Stimulated activated CD8-positive, alpha-beta memory T cell treated with anti-CD3 and anti-CD28 coated beads, Interleukin-2, amount 100 ng/mL, for 48 hours (primary cell): ENCODE measurements around the gene TELO2.
A peak's percentile ranks its signal among the peaks of the same experiment; 100 is the strongest.
"Not testable (repeated sequence)": the region's sequence is repeated elsewhere in the genome, so short reads cannot be mapped to it uniquely, and the experiment has no call there.

Experiments used
- DNase-seq, 2 donors: peaks; one replicate each; pipeline ENCODE4 v3.0.0-alpha.2; 2020; ENCODE audit warnings: low read depth in 2 of 2

Gene TELO2

DNA sequence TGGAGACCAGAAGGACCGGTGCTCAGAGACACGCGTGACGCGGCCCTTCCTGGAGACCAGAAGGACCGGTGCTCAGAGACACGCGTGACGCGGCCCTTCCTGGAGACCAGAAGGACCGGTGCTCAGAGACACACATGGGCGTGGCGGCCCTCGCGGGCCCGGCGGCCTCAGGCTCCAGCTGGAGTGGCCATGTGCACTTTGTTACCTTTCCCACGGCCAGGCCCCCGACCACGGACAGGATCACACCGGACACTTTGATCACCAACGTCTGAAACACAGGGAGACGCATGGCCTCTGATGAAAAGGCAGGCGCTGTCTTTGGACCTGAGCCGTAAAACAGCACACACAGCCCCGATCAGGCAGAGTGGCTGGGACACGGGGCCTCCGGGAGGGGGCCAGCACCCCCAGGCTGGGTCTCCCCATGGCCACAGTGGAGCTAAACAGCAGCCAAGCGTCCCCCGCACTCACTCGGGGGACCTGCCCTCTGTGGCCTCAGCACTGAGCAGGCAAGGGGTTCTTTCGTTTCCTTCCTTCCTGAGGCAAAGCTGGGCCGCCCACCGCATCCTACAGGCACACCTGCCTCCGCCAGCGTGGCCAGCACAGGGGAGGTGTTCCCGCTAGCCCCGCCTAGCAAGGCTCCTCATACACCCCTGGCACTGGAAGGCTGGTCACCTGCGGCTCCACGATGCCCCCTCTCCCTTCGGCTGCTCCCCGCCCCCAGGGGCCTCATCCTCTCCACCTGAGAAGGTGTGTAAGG is 35.5 kb upstream of the TELO2 start:
- no peak for DNase-seq

GRCh38 chr16:1458336-1458976 is 34.7 kb upstream of the TELO2 start:
- peak in 1 of 2 donors; percentile 31 for DNase-seq

DNA sequence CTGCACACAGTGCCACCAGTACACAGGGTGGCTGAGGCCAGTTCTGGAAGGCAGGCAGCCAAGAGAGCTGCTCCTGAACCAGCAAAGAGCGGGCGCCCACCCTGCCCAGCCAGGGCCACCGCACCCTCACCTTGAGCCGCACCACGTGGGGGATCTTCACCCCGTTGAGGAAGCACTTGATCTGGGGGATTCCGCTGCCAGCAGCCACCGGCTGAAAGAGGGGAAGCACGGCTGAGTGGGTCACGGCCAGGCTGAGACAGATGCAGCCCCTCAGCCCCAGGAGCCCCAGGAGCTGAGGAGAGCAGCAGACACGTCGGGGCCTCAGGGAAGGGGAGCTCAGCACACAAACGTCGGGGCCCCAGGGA is 34.2 kb upstream of the TELO2 start:
- DNase-seq, result no peak

DNA sequence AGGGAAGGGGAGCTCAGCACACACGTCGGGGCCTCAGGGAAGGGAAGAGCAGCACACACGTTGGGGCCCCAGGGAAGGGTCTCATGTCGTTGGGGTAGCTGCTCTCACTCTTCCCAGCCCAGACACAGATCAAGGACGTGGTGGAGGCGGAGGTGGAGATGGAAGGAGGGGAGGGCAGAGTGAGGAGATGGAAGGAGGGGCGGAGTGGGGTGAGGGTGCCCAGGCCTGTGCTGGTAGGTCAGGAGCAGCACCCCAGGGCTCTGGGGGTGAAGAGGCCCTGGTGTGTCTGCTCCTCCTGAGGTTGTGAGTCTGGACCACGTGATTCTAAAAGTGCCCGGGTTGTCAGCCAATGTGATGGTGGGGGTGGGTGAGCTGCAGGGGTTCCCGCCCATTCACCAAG is 33.2 kb upstream of the TELO2 start:
- no peak for DNase-seq

- no peak for DNase-seq
Observed at GRCh38 chr16:1460602-1461138, 32.5 kb upstream of the TELO2 start.

DNA sequence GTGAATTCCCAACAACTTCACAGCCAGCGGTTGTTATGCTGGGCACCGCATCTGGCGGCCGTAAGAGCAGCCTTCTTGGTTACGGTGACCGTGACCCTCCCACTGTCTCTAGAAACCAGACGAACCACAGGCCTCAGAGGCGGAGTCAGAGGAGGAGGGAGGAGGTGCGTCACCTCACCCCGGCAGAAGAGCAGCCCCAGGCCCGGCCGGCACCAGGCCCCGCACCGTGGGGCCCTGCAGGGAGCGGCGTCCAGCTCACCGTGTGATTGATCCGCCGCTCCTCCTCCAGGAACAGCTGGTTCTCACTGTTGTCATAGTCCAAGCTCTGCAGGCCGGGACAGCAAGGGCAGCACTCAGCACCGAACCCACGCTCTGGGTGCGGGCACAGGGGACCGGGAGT is 32.0 kb upstream of the TELO2 start:
- no peak for DNase-seq

DNA sequence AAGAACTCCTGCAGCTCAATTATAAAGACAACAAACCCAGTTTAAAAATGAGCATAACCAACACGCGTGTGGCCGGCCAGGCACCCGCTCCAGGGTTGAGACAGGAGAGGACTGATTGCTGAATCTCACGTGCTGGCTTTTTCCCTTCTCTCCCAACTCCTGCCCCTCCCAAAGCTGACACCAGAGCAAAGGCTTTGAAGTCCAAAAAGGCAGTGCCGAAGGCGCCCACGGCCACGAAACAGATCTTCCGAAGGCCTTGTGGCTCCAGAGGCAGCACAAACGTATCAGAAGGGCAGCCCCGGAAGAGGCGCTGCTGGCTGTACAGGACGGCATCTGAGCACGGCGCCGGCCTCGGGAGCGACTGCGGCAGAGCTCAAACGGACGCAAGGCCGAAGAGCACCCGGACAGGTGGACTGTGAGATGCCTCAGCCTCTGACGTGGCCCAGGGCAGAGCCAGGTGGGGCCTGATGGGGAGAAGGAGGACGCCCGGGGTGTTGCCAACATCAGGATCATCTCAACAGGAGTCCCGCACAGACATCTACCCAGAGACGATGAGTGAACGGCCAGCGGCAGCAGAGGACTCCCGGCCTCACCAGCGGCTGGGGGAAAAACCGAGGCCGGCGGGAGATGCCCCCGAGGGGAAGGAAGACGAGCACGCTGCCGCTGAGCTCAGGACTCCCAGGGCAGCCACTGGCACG is 28.8 kb upstream of the TELO2 start:
- no peak for DNase-seq

GRCh38 chr16:1464894-1465566 is 28.1 kb upstream of the TELO2 start:
- no peak for DNase-seq

GRCh38 chr16:1465567-1465915 is 27.6 kb upstream of the TELO2 start:
- DNase-seq, result no peak

DNA sequence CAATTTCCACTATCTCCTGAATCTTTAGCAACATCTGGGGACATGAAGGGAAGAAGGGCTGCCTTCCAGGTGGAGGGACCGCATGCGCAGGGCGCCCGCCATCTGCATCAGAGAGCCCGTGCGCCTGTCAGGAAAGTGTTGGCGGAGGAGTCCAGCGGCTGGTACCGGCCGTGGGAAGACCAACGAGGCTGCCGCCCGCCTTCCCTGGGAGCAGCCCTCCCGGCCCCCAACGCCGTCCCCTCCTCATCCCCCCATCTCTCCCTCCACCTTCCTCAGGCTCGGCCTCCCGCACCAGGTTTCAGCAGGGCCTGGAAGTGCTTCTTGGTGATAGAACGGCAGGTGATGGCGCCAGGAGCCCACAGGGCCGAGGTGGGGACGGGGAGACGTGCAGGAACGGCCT is 27.1 kb upstream of the TELO2 start:
- no peak for DNase-seq

GRCh38 chr16:1466968-1467521 is 26.1 kb upstream of the TELO2 start:
- DNase-seq, result no peak

GRCh38 chr16:1468426-1468810 is 24.7 kb upstream of the TELO2 start:
- DNase-seq, result no peak

GRCh38 chr16:1469141-1469540 is 24.0 kb upstream of the TELO2 start:
- not testable (repeated sequence) for DNase-seq

- no peak for DNase-seq
Observed at GRCh38 chr16:1469693-1470201, 23.4 kb upstream of the TELO2 start.

- DNase-seq, result no peak
Observed at GRCh38 chr16:1470481-1471251, 22.5 kb upstream of the TELO2 start.

GRCh38 chr16:1471569-1472194 is 21.5 kb upstream of the TELO2 start:
- DNase-seq, result no peak

DNA sequence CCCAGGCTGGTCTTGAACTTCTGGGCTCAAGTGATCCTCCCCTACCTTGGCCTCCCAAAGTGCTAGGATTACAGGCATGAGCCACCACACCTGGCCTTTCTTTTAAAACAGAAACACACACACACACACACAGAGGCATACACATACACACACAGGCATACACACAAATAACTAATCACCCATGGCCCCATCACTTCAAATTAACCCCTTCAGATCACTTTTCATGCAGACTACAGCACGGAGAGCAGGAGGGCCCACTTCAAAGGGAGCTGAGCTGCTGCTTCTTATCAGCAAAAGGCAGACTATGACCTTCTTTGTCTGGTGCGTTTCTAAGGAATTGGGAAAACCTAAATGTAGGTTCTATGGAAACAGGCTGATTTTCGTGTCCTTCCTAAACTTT is 20.2 kb upstream of the TELO2 start:
- DNase-seq, result no peak

DNA sequence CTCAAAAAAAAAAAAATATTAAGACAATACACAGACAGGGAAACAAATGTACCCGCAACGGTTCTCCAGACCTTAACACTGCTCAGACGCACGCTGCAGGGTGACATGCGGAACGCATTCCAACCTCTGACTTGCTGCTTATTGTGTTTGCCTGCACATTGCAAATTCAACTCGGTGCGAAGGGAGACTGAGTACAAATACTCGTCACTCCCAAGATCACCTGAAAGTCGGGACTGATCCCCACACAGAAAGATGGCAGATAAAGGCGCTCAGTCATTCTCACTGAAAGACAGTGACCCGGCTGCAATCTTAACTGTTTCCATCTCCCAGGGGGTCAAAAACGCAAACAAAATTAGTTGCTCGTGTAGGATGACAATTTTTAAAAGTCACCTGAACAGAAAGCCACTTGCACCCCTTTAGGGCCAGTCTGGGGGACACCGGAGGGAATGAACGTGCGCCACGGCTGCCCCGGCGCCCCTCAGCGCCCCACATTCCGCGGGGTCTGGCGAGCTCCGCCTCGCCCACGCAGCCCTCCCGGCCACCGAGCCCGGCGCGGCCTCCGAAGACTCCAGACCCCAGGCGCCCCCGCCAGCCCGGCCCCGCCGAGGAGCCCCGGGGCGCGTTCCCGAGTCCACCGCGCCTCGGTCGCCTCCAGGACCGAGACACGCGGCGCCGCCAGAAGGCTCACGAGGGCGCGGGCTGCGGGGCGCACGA is 18.9 kb upstream of the TELO2 start:
- no peak for DNase-seq

GRCh38 chr16:1474796-1475551 is 18.2 kb upstream of the TELO2 start, which contains the start of gene CLCN7:
Gene CLCN7 (minus strand): TSS chr16:1475028. CDS start chr16:1474974, 54 bp downstream.
- DNase-seq, result peak; percentile 82 to 85
